ENCODE data around the gene PIK3C2B.

PIK3C2B gene

DNA sequence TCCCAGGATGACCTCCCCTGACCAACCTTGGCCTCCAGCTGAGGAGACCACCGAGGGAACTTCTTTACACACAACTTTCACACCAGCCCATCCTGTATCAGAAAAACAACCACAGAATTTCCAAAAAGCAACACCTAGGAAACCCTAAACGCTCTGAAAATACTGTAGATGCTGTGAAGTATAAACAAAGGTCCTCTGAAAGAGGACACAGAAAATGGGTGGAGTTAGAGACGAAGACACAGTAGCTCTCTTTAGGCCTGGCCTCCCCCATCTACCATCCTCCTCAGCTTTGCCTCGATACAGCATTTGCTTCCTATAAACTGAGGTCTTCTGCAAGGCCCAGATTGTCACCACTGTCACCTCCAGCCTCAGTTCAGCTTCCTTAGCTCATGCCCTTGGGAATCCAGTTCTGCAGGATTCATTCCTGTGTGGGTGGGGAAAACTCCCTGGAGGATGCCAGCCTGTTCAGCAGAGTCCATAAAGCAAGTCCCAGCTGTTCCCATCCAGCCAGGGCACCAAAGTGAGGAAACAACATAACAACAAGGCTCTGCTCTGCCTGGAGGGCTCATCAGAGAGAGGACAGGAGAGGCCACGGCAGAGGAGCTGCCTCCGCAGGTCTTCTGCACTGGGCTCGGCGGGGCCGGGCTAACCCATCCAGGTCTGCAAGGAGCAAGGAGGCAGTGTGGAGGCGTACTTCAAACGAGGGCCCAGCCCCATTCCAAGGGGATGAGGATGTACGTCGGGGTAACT, 15.0 kb downstream of the PIK3C2B start:
- DNase-seq (ENCODE audit: low spot score), result no peak

DNA sequence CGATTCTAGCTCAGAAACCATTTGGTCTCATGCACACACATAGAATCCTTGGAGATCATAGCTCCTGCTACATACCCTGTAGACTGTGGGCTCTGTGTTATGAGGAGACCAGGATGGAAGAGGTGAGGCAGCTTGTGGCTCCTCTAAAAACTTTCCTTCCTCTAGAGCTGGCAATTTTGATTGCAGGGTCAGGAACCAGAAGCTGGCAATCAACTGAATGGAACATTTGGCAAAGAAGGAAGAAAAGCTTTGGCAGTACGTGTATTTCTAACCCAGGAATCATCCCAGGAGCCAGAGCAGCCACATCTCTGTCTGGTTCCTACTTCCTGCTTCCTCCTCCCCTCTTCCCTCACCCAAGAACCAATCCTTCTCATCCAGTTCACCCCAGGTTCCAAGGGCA, 15.7 kb downstream of the PIK3C2B start:
- no peak for DNase-seq (ENCODE audit: low spot score)

- no peak for DNase-seq (ENCODE audit: low spot score)
Measured at GRCh38 chr1:204478172-204478899, 16.3 kb downstream of the PIK3C2B start.

DNA sequence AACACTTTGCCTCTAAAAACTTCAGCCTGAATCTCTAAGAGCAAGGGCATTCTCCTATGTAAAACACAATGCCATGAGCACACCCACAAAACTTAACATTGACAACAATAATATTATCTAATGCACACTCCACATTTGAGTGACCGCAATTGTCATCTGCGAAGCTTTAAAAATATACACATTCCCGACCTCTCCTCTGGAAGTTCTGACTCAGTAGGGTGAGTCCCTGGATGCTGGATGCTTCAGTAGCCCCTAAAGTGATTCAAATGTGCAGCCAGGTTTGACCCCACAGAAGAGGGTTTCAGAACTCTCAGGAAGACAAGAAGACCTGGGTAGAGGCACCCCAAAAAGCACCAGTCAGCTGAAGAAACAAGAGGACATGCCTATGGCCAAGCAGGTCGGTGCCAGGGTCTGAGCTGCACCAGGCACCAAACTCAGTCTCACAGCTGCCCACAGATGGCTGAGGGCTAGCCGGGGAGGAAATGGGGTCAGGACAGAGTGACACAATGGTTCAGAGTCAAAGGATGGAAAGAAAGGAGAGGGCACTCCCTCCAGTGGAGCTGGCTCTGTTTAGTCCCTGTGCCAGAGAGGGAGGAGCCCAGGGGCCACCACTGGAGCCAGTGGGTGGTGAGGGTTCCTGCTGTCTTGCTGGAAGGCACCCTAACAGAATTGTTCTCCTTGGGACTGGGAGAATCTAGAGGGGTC, 17.4 kb downstream of the PIK3C2B start:
- no peak for DNase-seq (ENCODE audit: low spot score)

GRCh38 chr1:204476563-204476962, 18.0 kb downstream of the PIK3C2B start:
- DNase-seq (ENCODE audit: low spot score), result no peak

DNA sequence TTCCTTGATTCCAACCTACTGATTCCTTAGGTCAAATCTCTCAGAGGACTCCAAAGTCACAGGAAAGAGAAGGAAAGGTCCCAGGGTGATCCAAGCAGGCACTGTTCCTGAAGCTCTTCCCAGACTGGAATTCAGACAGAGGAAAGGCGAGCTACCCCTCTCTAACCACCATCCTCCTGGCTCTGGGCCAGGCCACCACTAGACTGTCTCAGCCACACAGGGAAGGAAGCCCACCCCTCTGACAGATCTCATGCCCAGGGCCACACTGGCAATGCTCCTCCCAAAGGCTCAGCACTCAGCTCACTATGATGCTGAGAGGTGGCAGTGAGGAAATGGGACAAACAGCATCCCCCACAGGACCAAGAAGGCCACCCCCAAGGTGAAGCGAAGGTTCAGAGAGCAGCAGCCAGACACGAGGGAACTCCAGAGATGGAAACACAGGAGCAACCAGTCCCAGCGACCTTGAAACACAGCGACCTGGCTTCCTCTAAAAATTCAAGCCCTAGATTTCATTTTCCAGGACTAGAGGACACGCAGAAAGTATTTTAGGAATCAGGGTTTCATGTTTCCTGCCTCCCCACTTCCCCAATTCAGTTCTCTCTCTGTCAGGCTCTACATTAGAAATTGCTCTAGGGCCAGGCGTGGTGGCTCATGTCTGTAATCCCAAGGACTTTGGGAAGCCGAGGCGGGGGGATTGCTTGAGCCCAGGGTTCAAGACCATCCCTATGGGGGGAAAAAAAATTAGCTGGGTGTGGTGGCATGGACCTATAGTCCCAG, 18.8 kb downstream of the PIK3C2B start:
- DNase-seq (ENCODE audit: low spot score), result no peak

DNA sequence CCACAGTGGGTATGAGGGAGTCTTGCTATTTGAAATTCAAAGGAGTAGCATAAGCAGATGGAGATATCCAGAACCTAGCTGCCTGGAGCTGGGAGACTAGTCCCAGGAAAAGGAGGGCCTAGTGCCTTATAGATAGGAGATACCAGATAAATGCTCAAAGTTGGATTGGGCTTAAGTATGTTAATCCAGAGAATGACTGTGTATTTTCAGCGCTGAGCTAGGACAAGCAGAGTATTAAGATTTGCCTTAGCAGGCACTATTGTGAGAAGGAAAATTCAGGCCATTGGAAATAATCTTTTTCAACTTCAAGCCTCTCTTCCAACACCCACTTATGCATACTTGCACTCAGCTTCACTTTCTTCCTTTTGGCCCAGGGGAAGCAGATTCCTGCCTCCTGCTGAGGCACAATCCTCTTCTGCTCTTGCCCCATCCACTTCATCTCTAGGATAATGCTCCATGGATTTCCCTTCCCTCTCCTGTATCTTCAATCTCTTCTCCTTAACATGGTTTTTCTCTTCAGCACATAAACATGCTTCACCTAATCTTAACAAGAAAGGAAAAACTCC, 21.1 kb downstream of the PIK3C2B start:
- DNase-seq (ENCODE audit: low spot score), result no peak

DNA sequence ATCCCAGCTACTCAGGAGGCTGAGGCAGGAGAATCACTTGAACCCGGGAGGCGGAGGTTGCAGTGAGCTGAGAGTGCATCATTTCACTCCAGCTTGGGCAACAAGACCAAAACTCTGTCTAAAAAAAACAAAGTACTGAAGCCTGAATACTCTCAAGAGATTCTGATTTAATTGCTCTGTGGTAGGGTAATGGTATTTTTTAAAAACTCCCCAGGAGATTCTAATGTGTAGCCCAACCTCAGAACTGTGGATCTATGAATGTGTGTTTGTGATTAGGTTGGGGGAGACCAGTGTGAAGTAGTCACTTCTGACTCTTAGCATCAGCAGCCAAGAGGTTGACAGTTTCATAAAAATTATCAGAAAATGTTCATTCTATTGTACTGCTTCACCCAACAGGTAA, 21.9 kb downstream of the PIK3C2B start:
- no peak for DNase-seq (ENCODE audit: low spot score)

DNA sequence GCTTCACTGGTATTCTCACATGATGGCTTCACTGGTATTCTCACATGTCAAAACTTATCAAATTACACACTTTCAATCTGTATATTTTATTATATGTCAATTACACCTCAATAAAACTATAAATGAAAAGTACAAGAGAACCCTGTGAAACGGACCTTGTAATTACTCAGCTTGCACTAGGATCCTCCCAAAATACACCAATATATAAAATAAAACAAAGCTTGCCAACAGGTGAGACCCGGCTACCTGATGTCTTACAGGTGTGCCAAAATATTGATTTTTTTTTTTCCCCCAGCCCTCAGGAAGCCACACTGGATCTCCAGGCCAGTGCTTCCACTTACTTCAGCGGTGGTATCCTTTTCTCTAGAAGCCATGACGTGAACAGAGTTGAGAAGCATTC, 22.9 kb downstream of the PIK3C2B start:
- DNase-seq (ENCODE audit: low spot score), result no peak

GRCh38 chr1:204469304-204469703, 25.3 kb downstream of the PIK3C2B start:
- DNase-seq (ENCODE audit: low spot score), result no peak

DNA sequence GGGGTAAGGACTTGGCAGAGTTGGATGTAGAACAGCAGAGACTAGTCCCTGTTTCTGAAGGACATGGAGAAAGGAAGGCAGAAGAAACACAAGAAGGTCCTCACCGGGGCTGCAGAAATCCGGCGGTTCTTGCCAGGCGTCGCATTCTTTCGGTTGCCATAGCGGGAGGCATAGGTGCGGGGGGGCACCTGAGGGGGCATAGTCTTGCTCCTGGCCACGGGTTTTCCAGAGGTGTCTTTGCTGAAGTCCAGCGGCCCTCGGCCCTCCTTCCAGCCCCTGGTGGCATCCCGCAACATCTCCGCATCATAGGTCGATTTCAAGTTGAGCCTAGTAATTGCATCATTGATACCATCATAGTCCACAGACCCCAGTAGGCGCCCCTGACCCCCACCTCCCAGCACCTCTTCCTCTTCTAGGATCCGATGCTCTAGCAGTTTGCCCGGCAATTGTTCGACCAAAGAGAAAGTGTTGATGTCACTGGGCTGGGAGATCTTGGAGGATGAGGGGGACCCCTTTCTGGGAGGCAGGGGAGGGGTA, 25.8 kb downstream of the PIK3C2B start:
- DNase-seq (ENCODE audit: low spot score), result no peak

GRCh38 chr1:204468206-204468605, 26.4 kb downstream of the PIK3C2B start:
- DNase-seq (ENCODE audit: low spot score), result no peak

- DNase-seq (ENCODE audit: low spot score), result no peak
Measured at GRCh38 chr1:204466416-204467405, 27.9 kb downstream of the PIK3C2B start.

- DNase-seq (ENCODE audit: low spot score), result no peak
Measured at GRCh38 chr1:204465546-204466415, 28.8 kb downstream of the PIK3C2B start.

DNA sequence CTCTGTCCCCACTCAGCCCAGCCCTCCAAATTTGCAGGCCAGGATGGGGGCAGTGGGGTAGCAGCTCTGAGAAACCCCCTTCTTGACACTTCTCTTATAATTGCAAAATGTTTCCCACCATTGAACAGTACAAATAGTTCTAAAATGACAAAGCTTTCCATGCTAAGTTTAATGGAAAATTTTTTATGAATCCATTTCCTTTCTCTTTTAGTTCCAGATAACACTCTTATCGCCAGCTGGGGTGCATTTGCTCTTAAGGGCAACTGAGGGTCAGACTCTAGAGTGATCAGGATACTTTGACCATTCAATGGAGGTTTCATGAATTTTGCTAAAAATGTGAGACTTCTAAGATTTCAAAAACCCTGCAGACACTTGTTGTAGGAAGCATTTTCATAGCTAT, 29.9 kb downstream of the PIK3C2B start:
- no peak for DNase-seq (ENCODE audit: low spot score)

DNA sequence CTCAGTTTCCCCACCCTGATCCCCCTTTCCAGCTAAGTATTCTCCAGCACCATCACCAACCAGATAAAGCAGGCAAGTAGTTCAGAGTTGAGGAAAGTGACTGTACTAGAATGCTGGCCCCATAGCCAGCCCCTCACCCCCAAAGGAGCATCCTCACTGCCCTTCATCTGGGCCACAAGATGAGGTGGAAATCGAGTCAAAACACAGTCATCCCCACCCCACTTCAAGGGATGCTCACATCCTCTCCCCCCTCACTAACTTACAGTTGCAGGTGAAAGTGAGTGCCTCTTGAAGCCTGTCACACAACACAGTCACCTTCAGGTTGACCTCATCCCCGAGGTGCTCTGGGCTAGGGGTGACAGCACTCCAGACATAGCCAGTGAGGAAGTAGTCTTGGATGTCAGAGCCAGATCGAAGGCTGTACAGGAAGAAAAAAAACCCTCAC, 30.4 kb downstream of the PIK3C2B start:
- DNase-seq (ENCODE audit: low spot score), result no peak

DNA sequence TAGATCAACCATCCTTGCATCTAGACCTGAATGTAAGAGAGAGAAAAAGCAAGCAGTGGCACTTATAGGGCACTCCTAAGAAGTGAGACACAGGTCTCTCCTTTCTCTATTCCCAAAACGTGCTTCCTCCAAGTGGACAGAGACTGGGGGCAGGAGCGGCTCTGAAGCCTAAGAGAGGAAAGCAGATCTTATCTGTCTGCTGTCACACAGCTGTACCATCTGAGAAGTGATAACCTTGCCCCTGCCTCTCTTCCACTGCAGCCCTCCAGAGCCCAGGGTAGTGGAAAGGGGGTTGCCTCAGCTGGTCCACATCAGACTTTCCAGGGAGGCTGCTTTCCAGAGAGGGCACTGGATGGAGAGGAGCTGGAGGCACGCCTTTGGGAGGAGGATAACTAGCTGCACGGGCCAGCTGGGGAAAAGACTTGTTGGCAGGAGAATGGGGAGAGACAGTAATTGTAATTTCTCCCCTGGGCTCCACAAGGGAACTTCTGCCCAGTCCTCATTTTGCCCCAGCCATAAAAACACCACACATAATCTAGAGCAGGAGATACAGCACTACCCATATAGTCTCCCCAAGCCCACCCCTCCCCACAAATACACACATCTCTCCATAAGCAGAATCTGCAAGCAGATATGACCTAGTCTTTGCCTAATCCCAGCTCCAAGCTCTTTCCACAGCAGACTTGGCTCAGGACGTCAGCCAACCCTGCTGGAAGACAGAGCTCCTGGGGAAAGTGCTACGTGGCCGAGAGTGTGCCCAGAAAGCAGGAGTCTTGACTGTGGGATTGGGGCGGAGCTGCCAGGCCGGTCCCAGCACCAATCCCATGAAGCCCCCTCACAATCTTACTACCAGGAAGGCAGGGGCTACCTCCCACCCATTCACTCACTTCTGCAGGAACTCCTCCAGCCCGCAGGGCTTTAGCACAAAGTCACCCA, 31.2 kb downstream of the PIK3C2B start:
- no peak for DNase-seq (ENCODE audit: low spot score)

GRCh38 chr1:204462229-204462561, 32.4 kb downstream of the PIK3C2B start:
- no peak for DNase-seq (ENCODE audit: low spot score)
